Measurements from ENCODE around the gene SART1. TPM values are rescaled to one million over a fixed set of nuclear protein-coding genes. Genes with fewer than 3 reads are reported as not detected.

Gene SART1
- total RNA-seq, 1 donor from 2014 or later = 64.7 TPM

GRCh38 chr11:66012371-66012945, 50.9 kb downstream of the SART1 start:
- Mint-ChIP-seq H3K36me3 (ENCODE audit: low read depth) (no peaks in the 10 kb centered on the region), H3K9me3 (no peaks in the 10 kb centered on the region), H3K27me3 (ENCODE audit: low read depth) (no peaks in the 10 kb centered on the region), H3K4me1 (no peaks in the 10 kb centered on the region), H3K27ac (ENCODE audit: unreplicated experiment) (no peak overlapping the region), H3K4me3 (no peak overlapping the region)
- TF ChIP-seq CTCF (conservative IDR thresholded peaks at IDR 0.05) = no peak
- DNase-seq (ENCODE audit: low read depth, low spot score) = no peak

- no peak overlapping the region for H3K4me3 Mint-ChIP-seq
- H3K36me3 Mint-ChIP-seq (ENCODE audit: low read depth) = no peaks in the 10 kb centered on the region
- H3K4me1 Mint-ChIP-seq = no peaks in the 10 kb centered on the region
- no peak for TF ChIP-seq CTCF (conservative IDR thresholded peaks at IDR 0.05)
- H3K27ac Mint-ChIP-seq (ENCODE audit: unreplicated experiment) = no peak overlapping the region
- H3K9me3 Mint-ChIP-seq = no peaks in the 10 kb centered on the region
- no peaks in the 10 kb centered on the region for H3K27me3 Mint-ChIP-seq (ENCODE audit: low read depth)
- no peak for DNase-seq (ENCODE audit: low read depth, low spot score)
These were observed 51.6 kb downstream of the SART1 start for GRCh38 chr11:66012946-66013761.

- H3K4me1 Mint-ChIP-seq = no peaks in the 10 kb centered on the region
- no peak for TF ChIP-seq CTCF (conservative IDR thresholded peaks at IDR 0.05)
- DNase-seq (ENCODE audit: low read depth, low spot score) = no peak
- no peak overlapping the region for H3K27ac Mint-ChIP-seq (ENCODE audit: unreplicated experiment)
- H3K4me3 Mint-ChIP-seq = no peak overlapping the region
- H3K9me3 Mint-ChIP-seq = no peaks in the 10 kb centered on the region
- H3K36me3 Mint-ChIP-seq (ENCODE audit: low read depth) = no peaks in the 10 kb centered on the region
- no peaks in the 10 kb centered on the region for H3K27me3 Mint-ChIP-seq (ENCODE audit: low read depth)
These were observed 52.2 kb downstream of the SART1 start for GRCh38 chr11:66013762-66014100.

- Mint-ChIP-seq H3K27me3 (ENCODE audit: low read depth) (no peaks in the 10 kb centered on the region), H3K4me1 (no peaks in the 10 kb centered on the region), H3K27ac (ENCODE audit: unreplicated experiment) (no peak overlapping the region), H3K4me3 (peak overlapping the region; percentile 19), H3K36me3 (ENCODE audit: low read depth) (no peaks in the 10 kb centered on the region), H3K9me3 (no peaks in the 10 kb centered on the region)
- DNase-seq (ENCODE audit: low read depth, low spot score) = no peak
- TF ChIP-seq CTCF (conservative IDR thresholded peaks at IDR 0.05) = no peak
These were observed 53.4 kb downstream of the SART1 start for GRCh38 chr11:66014804-66015453.

GRCh38 chr11:66015454-66015881, 53.9 kb downstream of the SART1 start:
- no peaks in the 10 kb centered on the region for H3K4me1 Mint-ChIP-seq
- DNase-seq (ENCODE audit: low read depth, low spot score) = no peak
- H3K27me3 Mint-ChIP-seq (ENCODE audit: low read depth) = no peaks in the 10 kb centered on the region
- H3K36me3 Mint-ChIP-seq (ENCODE audit: low read depth) = no peaks in the 10 kb centered on the region
- H3K9me3 Mint-ChIP-seq = no peaks in the 10 kb centered on the region
- TF ChIP-seq CTCF (conservative IDR thresholded peaks at IDR 0.05) = no peak
- no peak overlapping the region for H3K27ac Mint-ChIP-seq (ENCODE audit: unreplicated experiment)
- no peak overlapping the region for H3K4me3 Mint-ChIP-seq

All from neural crest cell (in vitro differentiated cells).